Measurements from ENCODE around the gene CLCN4. TPM values are rescaled to one million over a fixed set of nuclear protein-coding genes. Genes with fewer than 3 reads are reported as not detected.

Gene CLCN4
- total RNA-seq, 2 donors from 2014 or later, result 0.50 to 15.3 TPM

DNA sequence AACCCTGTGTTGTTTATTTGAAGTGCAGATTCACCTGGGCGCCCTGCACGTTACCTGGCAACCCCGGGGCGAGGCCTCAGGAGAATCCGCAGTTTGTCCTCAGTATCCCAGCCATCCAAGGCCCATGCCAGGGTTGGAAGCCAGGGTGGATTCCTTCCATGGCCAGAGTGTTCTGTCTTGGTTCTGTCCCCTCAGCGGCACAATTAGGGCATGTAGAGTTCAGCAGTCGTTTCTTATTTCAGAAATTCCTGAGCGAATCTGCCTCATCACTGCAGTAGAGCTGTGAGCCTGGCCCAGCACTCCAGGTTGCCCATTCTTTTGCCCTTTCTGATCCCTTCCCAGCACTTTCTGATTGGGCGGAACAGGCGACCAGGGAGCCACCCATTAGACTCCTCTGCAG, 29.9 kb upstream of the CLCN4 start:
- no peaks in the 10 kb centered on the region for H3K4me1 ChIP-seq (replicated peaks)
- no peak for DNase-seq (ENCODE audit: low spot score)
- no peak overlapping the region for H3K4me3 ChIP-seq
- intact Hi-C loops (cut with DNase I), result no loop called here
- H3K36me3 ChIP-seq, result no peaks in the 10 kb centered on the region
- 94% methylated on average over 10 of the region's 10 CpGs for WGBS
- no peaks in the 10 kb centered on the region for H3K9me3 ChIP-seq
- TF ChIP-seq, protein P1, sequence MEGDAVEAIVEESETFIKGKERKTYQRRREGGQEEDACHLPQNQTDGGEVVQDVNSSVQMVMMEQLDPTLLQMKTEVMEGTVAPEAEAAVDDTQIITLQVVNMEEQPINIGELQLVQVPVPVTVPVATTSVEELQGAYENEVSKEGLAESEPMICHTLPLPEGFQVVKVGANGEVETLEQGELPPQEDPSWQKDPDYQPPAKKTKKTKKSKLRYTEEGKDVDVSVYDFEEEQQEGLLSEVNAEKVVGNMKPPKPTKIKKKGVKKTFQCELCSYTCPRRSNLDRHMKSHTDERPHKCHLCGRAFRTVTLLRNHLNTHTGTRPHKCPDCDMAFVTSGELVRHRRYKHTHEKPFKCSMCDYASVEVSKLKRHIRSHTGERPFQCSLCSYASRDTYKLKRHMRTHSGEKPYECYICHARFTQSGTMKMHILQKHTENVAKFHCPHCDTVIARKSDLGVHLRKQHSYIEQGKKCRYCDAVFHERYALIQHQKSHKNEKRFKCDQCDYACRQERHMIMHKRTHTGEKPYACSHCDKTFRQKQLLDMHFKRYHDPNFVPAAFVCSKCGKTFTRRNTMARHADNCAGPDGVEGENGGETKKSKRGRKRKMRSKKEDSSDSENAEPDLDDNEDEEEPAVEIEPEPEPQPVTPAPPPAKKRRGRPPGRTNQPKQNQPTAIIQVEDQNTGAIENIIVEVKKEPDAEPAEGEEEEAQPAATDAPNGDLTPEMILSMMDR (IDR thresholded peaks at IDR 0.05), result no peak
- TF ChIP-seq POLR2AphosphoS5 (IDR thresholded peaks at IDR 0.05) (no peak), POLR2A (IDR thresholded peaks at IDR 0.05) (no peak)
- no peak overlapping the region for H3K27ac ChIP-seq
- no peaks in the 10 kb centered on the region for H3K27me3 ChIP-seq (replicated peaks; ENCODE audit: insufficient read depth)

- H3K4me1 ChIP-seq (replicated peaks), result no peaks in the 10 kb centered on the region
- no peaks in the 10 kb centered on the region for H3K27me3 ChIP-seq (replicated peaks; ENCODE audit: insufficient read depth)
- H3K4me3 ChIP-seq, result no peak overlapping the region
- WGBS, result 90% methylated on average over 9 of the region's 17 CpGs
- intact Hi-C loops (cut with DNase I), result no loop called here
- TF ChIP-seq POLR2AphosphoS5 (IDR thresholded peaks at IDR 0.05), result no peak
- TF ChIP-seq, protein P1 (IDR thresholded peaks at IDR 0.05), result no peak
- TF ChIP-seq POLR2A (IDR thresholded peaks at IDR 0.05), result no peak
- no peak for DNase-seq (ENCODE audit: low spot score)
- H3K36me3 ChIP-seq, result no peaks in the 10 kb centered on the region
- no peak overlapping the region for H3K27ac ChIP-seq
- no peaks in the 10 kb centered on the region for H3K9me3 ChIP-seq
These were observed 28.4 kb upstream of the CLCN4 start for GRCh38 chrX:10128386-10128785.

GRCh38 chrX:10129229-10129628, 27.5 kb upstream of the CLCN4 start:
- Histone ChIP-seq H3K9me3 (no peaks in the 10 kb centered on the region), H3K4me1 (replicated peaks) (no peaks in the 10 kb centered on the region), H3K27me3 (replicated peaks; ENCODE audit: insufficient read depth) (no peaks in the 10 kb centered on the region), H3K27ac (no peak overlapping the region), H3K36me3 (no peaks in the 10 kb centered on the region), H3K4me3 (no peak overlapping the region)
- 96% methylated on average over 10 of the region's 12 CpGs for WGBS
- no peak for DNase-seq (ENCODE audit: low spot score)
- TF ChIP-seq POLR2AphosphoS5 (IDR thresholded peaks at IDR 0.05) (no peak), POLR2A (IDR thresholded peaks at IDR 0.05) (no peak)
- TF ChIP-seq, protein P1 (IDR thresholded peaks at IDR 0.05), result no peak
- intact Hi-C loops (cut with DNase I), result no loop called here

- no peak overlapping the region for H3K4me3 ChIP-seq
- no peak overlapping the region for H3K27ac ChIP-seq
- no peaks in the 10 kb centered on the region for H3K27me3 ChIP-seq (replicated peaks; ENCODE audit: insufficient read depth)
- 86% methylated on average over 3 of the region's 3 CpGs for WGBS
- H3K4me1 ChIP-seq (replicated peaks), result no peaks in the 10 kb centered on the region
- intact Hi-C loops (cut with DNase I), result no loop called here
- H3K36me3 ChIP-seq, result no peaks in the 10 kb centered on the region
- DNase-seq (ENCODE audit: low spot score), result no peak
- TF ChIP-seq, protein P1 (IDR thresholded peaks at IDR 0.05), result no peak
- TF ChIP-seq POLR2AphosphoS5 (IDR thresholded peaks at IDR 0.05) (no peak), POLR2A (IDR thresholded peaks at IDR 0.05) (no peak)
- no peaks in the 10 kb centered on the region for H3K9me3 ChIP-seq
These were observed 26.4 kb upstream of the CLCN4 start for GRCh38 chrX:10130354-10130753.

- 83% methylated on average over 19 of the region's 20 CpGs for WGBS
- H3K9me3 ChIP-seq, result no peaks in the 10 kb centered on the region
- H3K4me3 ChIP-seq, result no peak overlapping the region
- H3K27ac ChIP-seq, result no peak overlapping the region
- H3K4me1 ChIP-seq (replicated peaks), result no peaks in the 10 kb centered on the region
- intact Hi-C loops (cut with DNase I), result no loop called here
- DNase-seq (ENCODE audit: low spot score), result no peak
- H3K36me3 ChIP-seq, result no peaks in the 10 kb centered on the region
- TF ChIP-seq, protein P1 (IDR thresholded peaks at IDR 0.05), result no peak
- H3K27me3 ChIP-seq (replicated peaks; ENCODE audit: insufficient read depth), result no peaks in the 10 kb centered on the region
These were observed 22.6 kb upstream of the CLCN4 start for GRCh38 chrX:10133980-10134676.
